Adipose tissue (tissue), 3 donors: Measurements from ENCODE around the gene PDE8B. TPM values are rescaled to one million over a fixed set of nuclear protein-coding genes. Genes with fewer than 3 reads are reported as not detected.

ENCODE experiments used
- H3K27ac ChIP-seq: one replicate; pipeline ENCODE4 v1.5.1; 2013; ENCODE audit warnings: low read depth, low read length
- WGBS, 3 donors: extraction: QIAGEN DNeasy Blood & Tissue Kit; methylation state at CpG; one replicate each; pipeline ENCODE4 v1.1.7; 2013; 5-methylcytosine and 5-hydroxymethylcytosine counted together
- polyA plus RNA-seq, 3 donors: library from polyadenylated mRNA; stranded (reverse); fragments of 200-250 nt; gene quantifications; one replicate each; pipeline ENCODE4 v1.2.3, GENCODE V29; 2013
- donor health status: healthy with polysubstance abuse.
- donor health status: Bipolar disorder and iron deficiency.
- donor health status: healthy.

PDE8B gene
- polyA plus RNA-seq, 3 donors, result 5.4 to 35.0 (median 9.8) TPM

DNA sequence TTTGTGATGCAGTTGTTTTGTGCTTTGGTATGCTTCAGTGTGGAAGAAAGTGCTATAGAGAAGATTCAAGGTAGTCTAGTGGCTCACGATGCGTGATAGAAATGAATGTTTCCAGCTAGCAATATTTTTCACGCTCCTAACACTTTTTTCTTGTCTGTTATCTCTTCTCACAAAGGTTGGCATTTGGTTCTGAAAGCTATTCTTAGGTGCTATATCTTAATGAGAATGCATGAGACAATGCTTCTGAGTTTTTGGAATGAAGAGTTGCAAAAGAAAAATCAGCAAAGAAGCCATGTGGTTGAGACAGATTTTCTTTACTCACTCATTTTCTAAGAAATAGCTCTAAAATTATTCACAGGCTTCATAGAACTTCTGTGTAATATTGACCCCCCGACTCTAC lies 122.6 kb downstream of the PDE8B start:
- H3K27ac ChIP-seq, result no peak overlapping the region
- WGBS, 3 donors, result 87 to 95% (median 91%) methylated on average over 4 of the region's 4 CpGs

DNA sequence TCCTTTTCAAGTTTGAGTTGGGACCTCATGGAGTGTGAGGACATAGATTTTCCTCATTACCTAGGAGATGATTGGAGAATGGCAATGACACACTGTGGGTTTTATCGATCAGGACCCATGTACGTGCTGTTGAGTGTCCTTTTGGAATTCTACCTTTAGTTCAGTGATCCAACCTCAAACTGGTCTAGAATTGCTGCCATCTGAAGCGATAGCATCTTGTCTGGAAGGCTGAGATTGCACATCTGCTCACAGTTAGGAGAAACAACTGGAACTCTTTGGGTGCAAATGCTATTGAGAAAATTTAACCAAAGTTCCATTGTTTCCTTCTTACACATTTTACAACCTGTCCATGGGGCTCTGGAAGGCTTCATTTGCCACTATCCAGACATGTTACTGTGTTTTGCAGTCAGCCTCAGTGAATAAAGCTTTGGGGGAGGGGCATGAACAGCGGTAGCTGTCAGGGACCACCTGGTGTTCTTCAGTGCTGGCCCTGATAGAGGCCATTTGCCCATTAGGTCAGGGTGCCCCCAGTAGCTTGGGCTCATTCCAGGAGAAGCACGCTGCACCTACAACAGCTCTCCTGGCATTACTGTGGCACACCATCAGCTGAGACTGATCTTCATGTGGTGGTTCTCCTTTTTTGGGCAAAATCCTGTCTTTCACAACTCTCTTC lies 123.1 kb downstream of the PDE8B start:
- no peak overlapping the region for H3K27ac ChIP-seq
- WGBS, 3 donors, result 87 to 88% (median 88%) methylated on average over 5 of the region's 5 CpGs

DNA sequence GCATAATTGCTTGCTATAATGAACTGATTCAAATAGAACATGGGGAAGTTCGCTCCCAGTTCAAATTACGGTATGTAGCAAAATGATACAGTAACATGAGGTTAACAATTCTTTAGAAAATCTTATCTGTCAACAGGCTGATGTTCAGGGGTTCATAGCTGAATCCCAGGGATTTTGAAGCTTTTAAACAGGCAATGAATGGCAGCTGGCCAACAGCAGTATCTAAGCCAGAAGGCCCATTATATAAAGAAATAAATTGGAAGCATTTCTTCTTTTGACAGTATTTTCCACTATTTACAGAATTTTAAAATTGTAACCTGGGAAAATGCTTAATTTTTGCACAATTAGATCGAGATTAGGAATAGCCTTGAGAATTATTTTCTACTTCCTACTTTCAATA lies 126.8 kb downstream of the PDE8B start:
- 82 to 88% (median 87%) methylated on average over 3 of the region's 3 CpGs for WGBS, 3 donors
- no peak overlapping the region for H3K27ac ChIP-seq

DNA sequence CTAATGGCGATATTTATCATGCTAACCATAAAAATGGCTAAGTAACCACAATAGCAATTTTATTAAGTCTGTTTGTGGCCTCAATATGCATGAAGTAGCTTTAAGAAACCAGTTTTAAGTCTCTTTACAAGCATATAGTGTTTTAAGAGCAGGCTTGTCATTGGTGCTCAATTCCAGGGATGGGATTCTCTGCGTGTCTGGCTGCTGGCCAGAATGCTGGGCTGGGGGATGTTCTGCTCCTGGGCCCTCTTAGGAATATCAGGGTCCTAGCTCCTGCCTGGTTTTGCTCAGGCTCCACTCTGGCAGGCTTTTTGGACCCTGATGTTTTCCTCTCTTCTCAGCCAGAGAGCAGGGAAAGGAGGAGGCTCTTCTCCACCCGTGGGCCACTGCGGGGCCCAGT lies 127.2 kb downstream of the PDE8B start:
- WGBS, 3 donors, result 41 to 63% (median 51%) methylated on average over 4 of the region's 4 CpGs
- no peak overlapping the region for H3K27ac ChIP-seq

DNA sequence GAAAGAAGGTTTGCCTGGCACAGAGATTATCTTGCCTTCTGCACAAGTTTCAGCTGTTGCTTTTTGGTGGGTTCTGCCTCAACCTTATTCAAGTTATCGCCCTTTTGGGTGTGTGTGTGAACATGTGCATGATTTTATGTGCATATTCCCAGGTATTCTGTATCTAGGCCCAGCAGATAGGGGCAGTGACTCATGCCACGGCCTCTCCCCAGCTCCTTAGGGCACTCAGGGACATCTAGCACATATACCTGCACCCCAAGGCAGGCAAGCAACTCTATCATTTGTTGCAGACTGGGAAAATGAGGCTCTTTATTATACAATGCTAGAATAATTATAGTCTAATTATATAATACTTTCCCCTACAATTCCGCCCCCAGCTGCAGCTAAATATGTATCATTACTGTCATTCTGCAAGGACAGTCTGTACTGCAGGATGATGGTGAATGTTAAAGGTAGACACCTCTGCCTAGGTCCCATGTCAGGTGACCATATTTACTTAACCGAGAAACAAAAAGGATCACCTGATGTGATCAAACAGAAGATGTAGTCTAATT lies 128.9 kb downstream of the PDE8B start:
- 84 to 92% (median 92%) methylated on average over 4 of the region's 4 CpGs for WGBS, 3 donors
- no peak overlapping the region for H3K27ac ChIP-seq

DNA sequence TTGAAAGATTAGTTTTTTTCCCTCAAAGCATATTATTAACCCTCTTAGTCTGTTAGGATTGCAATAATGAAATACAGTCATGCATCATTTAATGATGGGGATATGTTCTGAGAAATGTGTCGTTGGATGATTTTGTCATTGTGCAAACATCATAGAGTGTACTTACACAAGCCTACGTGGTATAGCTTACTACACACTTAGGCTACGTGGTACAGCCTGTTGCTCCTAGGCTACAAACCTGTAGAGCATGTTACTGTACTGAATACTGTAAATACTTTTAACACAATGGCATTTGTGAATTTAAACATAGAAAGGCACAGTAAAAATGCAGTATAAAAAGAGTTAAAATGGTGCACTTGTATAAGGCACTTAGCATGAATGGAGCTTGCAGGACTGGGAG lies 132.7 kb downstream of the PDE8B start:
- no peak overlapping the region for H3K27ac ChIP-seq
- 82 to 87% (median 85%) methylated on average over 3 of the region's 3 CpGs for WGBS, 3 donors

DNA sequence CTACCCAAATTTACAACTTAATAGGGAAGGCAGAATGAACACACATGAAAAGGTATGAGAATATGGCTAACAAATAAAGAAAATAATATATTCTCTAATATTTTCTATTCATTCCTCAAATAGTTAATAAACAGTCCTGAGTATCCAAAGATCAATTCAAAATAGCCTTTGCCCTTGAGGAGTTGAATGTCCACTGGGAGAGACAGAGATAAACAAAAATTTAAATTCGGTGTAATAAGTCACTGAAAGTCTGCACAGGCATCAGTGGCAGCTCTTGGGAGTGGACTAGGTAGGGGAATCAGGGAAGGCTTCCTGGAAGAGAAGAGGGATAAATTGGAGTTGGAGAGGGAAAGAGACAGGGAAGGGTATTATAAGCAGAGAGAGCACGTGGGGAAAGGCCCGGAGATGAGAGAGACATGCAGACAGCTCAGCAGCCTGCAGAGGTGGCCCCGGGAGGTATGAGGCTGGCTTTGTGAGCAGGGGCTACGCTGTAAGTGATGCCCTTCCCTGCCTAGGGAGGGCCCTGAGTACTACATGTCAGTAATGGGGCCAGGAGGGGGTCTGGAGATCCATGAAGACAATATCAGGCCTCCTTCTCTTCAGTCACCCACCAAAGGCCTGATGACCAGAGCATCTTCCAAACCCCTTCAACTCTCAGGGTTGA lies 137.1 kb downstream of the PDE8B start:
- H3K27ac ChIP-seq, result no peak overlapping the region
- WGBS, 3 donors, result 81 to 87% (median 85%) methylated on average over 5 of the region's 5 CpGs

DNA sequence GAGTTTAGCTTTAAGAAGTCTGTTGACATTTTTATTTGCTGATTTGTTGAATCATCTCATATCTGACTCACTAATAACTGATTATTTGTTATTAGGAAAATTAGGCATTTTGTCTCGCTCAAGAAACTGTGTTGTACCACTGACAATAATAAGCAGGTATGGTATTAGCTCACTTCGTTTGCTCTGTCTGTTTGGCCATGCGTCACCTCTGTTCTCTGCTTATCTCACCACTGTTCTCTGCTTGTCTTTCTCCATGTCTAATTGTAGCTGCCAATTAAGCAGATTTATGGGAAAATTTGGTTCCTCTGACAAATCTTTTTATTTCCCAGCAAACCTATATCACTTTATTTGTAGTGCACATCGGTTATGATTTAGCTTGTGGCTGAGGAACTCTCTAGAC lies 142.8 kb downstream of the PDE8B start:
- H3K27ac ChIP-seq, result no peak overlapping the region
- WGBS, 3 donors, result 76 to 99% (median 96%) methylated on average over 4 of the region's 4 CpGs

DNA sequence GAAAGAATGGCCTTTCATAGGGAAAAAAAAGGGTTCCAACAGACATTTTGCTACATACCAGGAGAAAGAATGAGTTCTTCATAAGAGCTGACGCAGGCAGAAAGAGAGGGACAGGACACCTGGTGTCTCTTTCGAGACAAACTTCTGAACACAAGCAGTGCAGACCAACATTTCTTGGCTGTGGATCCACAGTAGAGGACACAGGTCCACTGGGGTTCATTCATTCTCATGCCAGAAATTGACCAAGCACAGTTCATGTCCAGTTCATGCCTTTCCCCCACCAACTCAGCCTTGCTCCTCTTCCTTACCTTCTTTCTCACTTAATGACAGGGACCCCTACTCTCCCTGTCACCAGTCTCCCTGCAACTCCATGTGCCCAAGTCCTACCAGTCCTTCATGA lies 144.0 kb downstream of the PDE8B start:
- H3K27ac ChIP-seq, result no peak overlapping the region
- WGBS, 3 donors, result 91 to 95% (median 93%) methylated on average over 2 of the region's 2 CpGs

DNA sequence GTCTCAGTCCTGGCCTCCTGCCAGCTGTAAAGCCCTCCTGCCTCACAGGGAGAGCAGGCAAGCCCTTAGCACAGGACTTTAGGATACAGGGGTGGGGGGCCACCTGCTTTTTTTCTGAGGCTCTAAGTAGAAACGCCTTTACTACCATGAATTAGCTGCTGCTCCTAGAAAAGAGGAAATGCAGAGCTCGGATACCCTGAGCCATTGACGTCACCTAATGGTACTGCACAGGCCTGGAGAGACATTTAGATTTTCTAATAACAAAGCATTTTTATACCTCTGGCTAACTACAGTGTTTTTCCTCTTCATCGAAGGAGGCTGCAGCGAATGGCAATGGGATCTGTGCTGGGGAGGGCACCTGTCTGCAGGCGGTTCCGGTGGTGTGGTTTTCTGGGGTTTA lies 144.6 kb downstream of the PDE8B start:
- WGBS, 3 donors, result 90 to 94% (median 93%) methylated on average over 7 of the region's 7 CpGs
- no peak overlapping the region for H3K27ac ChIP-seq

DNA sequence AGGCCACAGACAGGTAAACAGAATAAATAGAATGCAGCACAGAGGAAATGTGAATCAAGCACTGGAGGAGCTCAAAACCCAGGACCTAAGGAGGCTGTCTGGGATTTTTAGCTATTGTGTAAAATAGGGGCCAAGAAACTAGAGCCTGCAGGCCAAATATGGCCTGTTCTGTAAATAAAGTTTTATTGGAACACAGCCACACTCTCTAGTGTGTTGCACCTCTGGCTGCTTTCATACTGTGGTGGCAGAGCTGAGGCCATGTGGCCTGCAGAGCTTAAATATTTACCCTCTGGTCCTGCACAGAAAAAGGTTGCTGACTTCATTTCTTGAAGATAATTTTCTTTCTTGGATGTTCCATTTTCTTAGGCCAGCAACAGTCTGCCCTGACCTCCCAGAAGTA lies 145.3 kb downstream of the PDE8B start:
- H3K27ac ChIP-seq, result no peak overlapping the region

DNA sequence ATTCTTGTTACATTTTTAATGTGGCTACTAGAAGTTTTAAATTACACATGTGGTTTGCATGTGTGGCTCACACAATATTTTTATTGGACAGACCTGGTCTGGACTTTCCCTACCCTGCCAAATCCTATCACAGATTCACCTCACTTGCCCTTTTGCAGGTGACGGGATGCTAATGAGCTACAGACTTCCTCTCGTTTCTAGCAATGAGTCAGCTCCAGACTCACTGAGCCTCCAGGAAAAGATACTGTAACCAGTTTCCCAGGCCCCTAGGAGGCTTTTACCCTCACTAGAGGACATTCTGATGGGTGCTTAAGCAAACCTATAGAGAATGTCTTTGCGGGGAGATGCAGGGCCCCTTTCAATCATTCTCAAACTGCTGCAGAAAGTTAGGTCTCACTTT lies 146.3 kb downstream of the PDE8B start:
- H3K27ac ChIP-seq, result no peak overlapping the region
- 73 to 78% (median 76%) methylated on average over 3 of the region's 3 CpGs for WGBS, 3 donors

DNA sequence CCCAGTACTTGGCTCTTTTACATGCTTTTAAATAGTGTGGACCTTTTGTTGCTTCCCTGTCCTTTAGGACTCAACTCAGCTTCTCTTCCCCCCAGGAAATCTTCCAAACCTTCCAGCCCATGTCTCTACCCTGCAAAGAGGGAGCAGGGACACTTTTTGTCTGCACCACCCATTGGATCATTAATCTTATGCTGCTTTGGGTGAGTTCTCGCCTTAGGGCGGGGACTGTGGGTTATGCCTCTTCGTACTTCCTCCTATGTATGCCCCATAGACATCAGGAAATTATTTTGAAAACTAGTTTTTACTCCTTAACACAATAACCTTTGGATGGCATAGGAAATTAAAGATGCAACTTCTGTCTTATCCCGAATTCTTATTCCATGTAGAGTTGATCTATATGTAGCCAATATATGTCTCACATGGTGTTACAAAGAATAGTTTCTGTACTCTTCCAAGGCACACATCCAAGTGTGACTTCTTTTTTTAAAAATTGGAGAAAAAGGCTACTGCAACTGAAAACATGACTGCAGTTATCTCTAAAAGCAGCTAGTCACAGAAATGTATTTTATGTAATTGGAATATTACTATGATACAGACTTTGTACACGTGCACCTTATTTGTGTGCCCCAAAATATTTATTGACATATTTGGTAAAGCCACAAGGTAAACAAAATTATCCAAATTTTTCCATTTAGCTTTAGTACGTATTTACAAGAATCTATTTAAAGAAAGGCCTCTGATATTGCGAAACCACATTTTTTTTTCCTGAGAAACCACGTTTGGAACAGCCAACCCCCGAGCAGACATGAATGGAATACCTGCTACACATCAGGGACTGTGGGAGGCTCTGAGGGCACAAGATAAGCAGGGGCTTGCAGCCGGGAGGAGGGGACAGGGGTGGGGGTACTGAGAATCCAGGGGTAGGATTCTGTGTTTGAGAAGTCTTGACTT lies 148.1 kb downstream of the PDE8B start:
- 49 to 55% (median 51%) methylated on average over 10 of the region's 10 CpGs for WGBS, 3 donors
- H3K27ac ChIP-seq, result no peak overlapping the region

DNA sequence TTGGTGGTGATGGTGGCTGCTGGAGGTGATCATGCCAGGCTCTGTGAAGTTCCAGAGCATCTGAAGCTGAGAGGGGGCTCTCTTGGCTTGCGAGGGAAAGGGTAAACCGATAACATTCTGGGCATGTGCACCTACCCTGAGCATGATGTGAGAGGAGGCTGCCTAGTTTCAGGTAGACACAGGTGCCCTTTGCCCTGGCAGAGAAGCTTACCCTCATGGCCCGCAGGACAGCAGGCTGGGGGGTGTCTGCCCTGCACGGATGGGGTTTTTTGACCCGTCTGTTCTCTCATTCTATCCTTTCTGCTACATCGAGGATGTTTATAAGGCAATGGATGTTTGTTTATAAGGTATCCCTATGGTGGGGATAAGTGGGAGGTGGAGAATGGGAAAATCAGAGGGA lies 148.8 kb downstream of the PDE8B start:
- 62 to 72% (median 66%) methylated on average over 6 of the region's 6 CpGs for WGBS, 3 donors
- no peak overlapping the region for H3K27ac ChIP-seq

DNA sequence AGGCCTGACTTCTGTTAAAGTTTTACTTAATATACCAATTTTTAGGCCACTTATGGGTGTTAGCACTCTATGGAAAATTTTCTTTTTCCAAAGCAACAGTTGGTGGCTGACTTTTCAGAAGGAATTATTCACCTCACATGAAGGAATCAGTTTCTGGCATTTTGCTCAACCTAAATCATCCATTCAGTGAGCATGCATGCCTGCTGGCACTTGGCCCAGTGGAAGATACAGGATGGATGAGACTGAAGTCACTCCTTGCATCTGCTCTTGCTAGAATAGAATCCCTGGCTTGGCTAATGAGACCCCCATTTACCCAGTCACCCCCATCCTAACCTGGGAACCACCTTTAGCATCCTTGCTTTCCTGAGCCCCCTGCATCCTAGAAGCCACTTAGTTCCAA lies 149.9 kb downstream of the PDE8B start:
- no peak overlapping the region for H3K27ac ChIP-seq

DNA sequence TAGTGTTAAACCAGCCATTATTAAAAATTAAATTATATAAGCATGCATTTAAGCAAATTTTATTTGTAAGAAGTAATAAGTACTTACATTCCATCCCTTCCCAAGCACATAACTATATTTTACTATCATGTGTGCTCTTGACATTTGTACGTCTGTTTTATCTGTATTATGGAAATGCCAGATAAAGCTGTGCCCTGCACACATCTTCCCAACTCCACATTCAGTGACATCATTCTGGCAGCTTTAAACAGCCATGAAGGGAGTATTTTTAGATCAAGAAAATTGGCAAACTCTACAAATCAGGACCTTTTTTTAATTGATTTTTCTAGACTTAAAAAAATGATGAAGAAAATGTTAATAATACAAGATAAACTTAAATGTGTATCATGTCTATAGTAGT lies 150.5 kb downstream of the PDE8B start:
- WGBS, 3 donors, result 51 to 86% (median 81%) methylated on average over 1 of the region's 1 CpG
- H3K27ac ChIP-seq, result no peak overlapping the region

DNA sequence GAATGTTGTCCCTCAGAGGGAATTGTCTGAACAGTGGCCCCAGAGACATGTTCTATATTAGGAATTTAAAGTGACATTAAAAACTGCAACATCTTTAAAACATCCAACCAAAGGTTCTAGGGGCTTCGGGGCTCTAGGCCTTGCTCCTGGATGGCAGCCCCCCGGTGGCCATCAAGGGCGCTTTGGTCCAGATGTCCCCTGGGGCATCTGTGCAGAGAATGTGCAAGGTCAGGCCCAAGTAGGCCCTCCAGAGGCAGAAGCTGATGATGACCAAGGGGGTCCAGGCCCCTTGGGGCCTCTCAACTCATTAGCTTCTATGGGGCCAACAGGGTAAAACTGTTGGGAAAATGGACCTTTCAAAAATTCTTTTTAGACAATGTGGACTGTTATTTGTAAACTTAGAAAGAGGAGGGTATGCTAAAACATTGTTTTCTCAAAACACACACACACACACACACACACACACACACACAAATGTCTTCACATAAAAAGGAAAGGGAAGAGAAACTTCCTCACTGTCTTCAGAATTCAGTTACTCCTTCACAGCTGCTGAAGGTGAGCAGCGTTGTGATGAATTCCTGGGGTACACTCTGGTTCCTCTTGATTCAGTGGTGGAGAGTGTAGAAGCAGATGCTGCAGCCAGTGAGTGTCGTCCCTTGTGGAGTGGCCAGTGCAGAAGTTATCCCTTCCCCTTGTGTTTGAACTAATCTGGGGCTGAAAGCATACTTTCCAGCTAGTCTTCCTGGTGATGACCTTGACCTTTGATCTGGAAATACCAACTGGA lies 156.4 kb downstream of the PDE8B start:
- H3K27ac ChIP-seq, result no peak overlapping the region
- 83 to 88% (median 84%) methylated on average over 5 of the region's 5 CpGs for WGBS, 3 donors

DNA sequence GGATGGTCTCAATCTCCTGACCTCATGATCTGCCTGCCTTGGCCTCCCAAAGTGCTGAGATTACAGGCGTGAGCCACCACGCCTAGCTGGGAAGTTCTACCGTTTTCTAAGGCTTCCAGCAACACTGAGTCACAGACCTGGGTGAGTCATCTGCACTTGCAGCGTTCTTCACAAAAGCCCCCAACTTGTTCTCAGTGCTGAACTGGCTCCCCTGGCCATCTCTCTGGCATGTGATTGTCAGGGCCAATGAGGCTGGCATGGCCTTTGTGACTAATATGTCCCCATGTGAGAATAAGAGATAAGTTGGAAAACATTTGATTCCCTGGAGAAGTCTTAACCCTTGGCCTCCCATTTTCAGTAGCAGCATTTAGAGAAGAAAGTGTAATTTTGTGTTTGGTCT lies 157.3 kb downstream of the PDE8B start:
- H3K27ac ChIP-seq, result no peak overlapping the region
- 86 to 94% (median 86%) methylated on average over 4 of the region's 4 CpGs for WGBS, 3 donors
